Jurkat, Clone E6-1 (cell line): ENCODE measurements around the gene MRNIP.
A peak's percentile ranks its signal among the peaks of the same experiment; 100 is the strongest.
"Not testable (repeated sequence)": the region's sequence is repeated elsewhere in the genome, so short reads cannot be mapped to it uniquely, and the experiment has no call there.

ENCODE experiments used
- DNase-seq: peaks from one replicate; pipeline ENCODE4 v3.0.0-alpha.2; 2011; ENCODE audit warnings: low read depth, low spot score
- H3K4me3 ChIP-seq: 2 replicates; pipeline ENCODE4 v1.5.1; 2011; ENCODE audit warnings: mild to moderate bottlenecking, low read length, control low read depth, moderate library complexity

The MRNIP gene

GRCh38 chr5:179798771-179799643 is 59.6 kb downstream of the MRNIP start:
- no peak for DNase-seq

GRCh38 chr5:179798144-179798770 is 60.4 kb downstream of the MRNIP start:
- H3K4me3 ChIP-seq = no peak overlapping the region

More at GRCh38 chr5:179798771-179799643, 59.6 kb downstream of the MRNIP start:
- no peak overlapping the region for H3K4me3 ChIP-seq

GRCh38 chr5:179797741-179798140 is 60.9 kb downstream of the MRNIP start:
- no peak for DNase-seq
- no peak overlapping the region for H3K4me3 ChIP-seq

More at GRCh38 chr5:179798144-179798770, 60.4 kb downstream of the MRNIP start:
- DNase-seq = no peak

GRCh38 chr5:179796877-179797608 is 61.6 kb downstream of the MRNIP start:
- DNase-seq = no peak
- H3K4me3 ChIP-seq = no peak overlapping the region

GRCh38 chr5:179795863-179796833 is 62.5 kb downstream of the MRNIP start:
- peak; percentile 19 for DNase-seq
- peak overlapping the region; percentile 44 for H3K4me3 ChIP-seq

GRCh38 chr5:179795049-179795862 is 63.4 kb downstream of the MRNIP start:
- DNase-seq = no peak
- H3K4me3 ChIP-seq = peak overlapping the region; percentile 9; the same call in 1 of the 2 replicates

GRCh38 chr5:179794575-179794974 is 64.0 kb downstream of the MRNIP start:
- DNase-seq = no peak
- H3K4me3 ChIP-seq = no peak overlapping the region

GRCh38 chr5:179794171-179794570 is 64.4 kb downstream of the MRNIP start:
- DNase-seq = no peak
- no peak overlapping the region for H3K4me3 ChIP-seq

- H3K4me3 ChIP-seq = no peak within 1 kb of the TSS
- peak; percentile 53 for DNase-seq
These were observed 65.0 kb downstream of the MRNIP start, which contains the start of gene LTC4S for GRCh38 chr5:179793468-179794139. Gene LTC4S (plus strand): TSS chr5:179793986. CDS start chr5:179794081, 95 bp downstream.

- H3K4me3 ChIP-seq = no peak overlapping the region
- DNase-seq = no peak
These were observed 65.8 kb downstream of the MRNIP start for GRCh38 chr5:179792612-179793467.

- H3K4me3 ChIP-seq = no peak overlapping the region
- DNase-seq = no peak
These were observed 66.6 kb downstream of the MRNIP start for GRCh38 chr5:179791881-179792611.

- DNase-seq, H3K4me3 ChIP-seq: not testable (repeated sequence)
These were observed 69.3 kb downstream of the MRNIP start for GRCh38 chr5:179789278-179789677.

- no peak overlapping the region for H3K4me3 ChIP-seq
- no peak for DNase-seq
These were observed 70.3 kb downstream of the MRNIP start for GRCh38 chr5:179788193-179788854.
